WTC11 (cell line): ENCODE measurements around the gene RHBG. TPM values are rescaled to one million over a fixed set of nuclear protein-coding genes. Genes with fewer than 3 reads are reported as not detected.

Experiments used
- ATAC-seq: fragments of 200-7000 bp; cut with Tn5 transposase; 2 replicates; pipeline ENCODE4 v1.10.0; 2021; ENCODE audit warnings: mild to moderate bottlenecking, moderate library complexity
- CTCF ChIA-PET: fragments of 300-600 bp; sonication (Branson Sonifier 250); formaldehyde crosslinking; loops from one replicate; lab custom pipeline; 2021; ENCODE audit warnings: antibody characterized with exemption; lab: Charles Lee
- POLR2A ChIA-PET: fragments of 350-600 bp; sonication (Branson Sonifier 250); formaldehyde crosslinking; loops from one replicate; lab custom pipeline; 2021; ENCODE audit warnings: antibody characterized with exemption; lab: Charles Lee
- DNase-seq: peaks from one replicate; pipeline ENCODE4 v3.0.0; 2021; ENCODE audit warnings: low spot score
- H3K27ac Mint-ChIP-seq: 2 replicates; pipeline ENCODE4 v1.8.0; 2021; ENCODE audit warnings: mixed read lengths
- H3K27me3 Mint-ChIP-seq: 2 replicates; pipeline ENCODE4 v1.8.0; 2021; ENCODE audit warnings: low read depth, mild to moderate bottlenecking, moderate library complexity, mixed read lengths
- H3K36me3 Mint-ChIP-seq: 2 replicates; pipeline ENCODE4 v1.8.0; 2021; ENCODE audit warnings: mixed read lengths
- H3K4me1 Mint-ChIP-seq: 2 replicates; pipeline ENCODE4 v1.8.0; 2022; ENCODE audit warnings: mixed read lengths
- H3K4me3 Mint-ChIP-seq: 2 replicates; pipeline ENCODE4 v1.8.0; 2021; ENCODE audit warnings: mild to moderate bottlenecking, moderate library complexity, mixed read lengths
- H3K9me3 Mint-ChIP-seq: 2 replicates; pipeline ENCODE4 v1.8.0; 2021; ENCODE audit warnings: mixed read lengths
- CBFB ChIP-seq: sonication (generic); formaldehyde crosslinking; IDR thresholded peaks from 2 replicates; pipeline ENCODE4 v1.8.1; 2022; ENCODE audit warnings: mild to moderate bottlenecking, low read depth, missing genetic modification reagents
- CDX4 ChIP-seq: fragments of 250-450 bp; sonication (Bioruptor Pico); IDR thresholded peaks from 2 replicates; pipeline ENCODE4 v1.9.0; 2021; ENCODE audit warnings: moderate library complexity, mild to moderate bottlenecking, inconsistent platforms, borderline replicate concordance
- E2F1 ChIP-seq: sonication (generic); formaldehyde crosslinking; IDR thresholded peaks from 2 replicates; pipeline ENCODE4 v1.8.0; 2022; ENCODE audit warnings: mild to moderate bottlenecking, missing genetic modification reagents
- FOXJ3 ChIP-seq: sonication (generic); formaldehyde crosslinking; IDR thresholded peaks from 2 replicates; pipeline ENCODE4 v1.9.0; 2021; ENCODE audit warnings: missing genetic modification reagents, mild to moderate bottlenecking, borderline replicate concordance
- NR2C2 ChIP-seq: sonication (generic); formaldehyde crosslinking; IDR thresholded peaks from 2 replicates; pipeline ENCODE4 v1.8.0; 2022; ENCODE audit warnings: mild to moderate bottlenecking, missing genetic modification reagents
- PRDM15 ChIP-seq: sonication (generic); formaldehyde crosslinking; IDR thresholded peaks from 2 replicates; pipeline ENCODE4 v1.8.0; 2022; ENCODE audit warnings: missing genetic modification reagents
- RORB ChIP-seq: fragments of 250-450 bp; sonication (Bioruptor Pico); IDR thresholded peaks from 2 replicates; pipeline ENCODE4 v1.9.0; 2021; ENCODE audit warnings: mild to moderate bottlenecking
- SMAD3 ChIP-seq: sonication (generic); formaldehyde crosslinking; IDR thresholded peaks from 2 replicates; pipeline ENCODE4 v1.8.0; 2022; ENCODE audit warnings: missing genetic modification reagents, mild to moderate bottlenecking, borderline replicate concordance
- ZNF121 ChIP-seq: sonication (generic); formaldehyde crosslinking; IDR thresholded peaks from 2 replicates; pipeline ENCODE4 v1.8.0; 2023; ENCODE audit warnings: missing genetic modification reagents
- ZNF396 ChIP-seq: fragments of 250-450 bp; sonication (Bioruptor Pico); IDR thresholded peaks from 2 replicates; pipeline ENCODE4 v1.8.0; 2021; ENCODE audit warnings: mild to moderate bottlenecking, moderate library complexity, borderline replicate concordance
- ZNF532 ChIP-seq: fragments of 250-450 bp; sonication (Bioruptor Pico); IDR thresholded peaks from 2 replicates; pipeline ENCODE4 v1.9.0; 2021; ENCODE audit warnings: mild to moderate bottlenecking, borderline replicate concordance
- total RNA-seq: library from RNA; stranded (reverse); gene quantifications from 3 replicates; pipeline ENCODE4 v1.2.3, GENCODE V29; 2021
- TF ChIP-seq, protein P1 (sequence below): sonication (generic); formaldehyde crosslinking; IDR thresholded peaks from 2 replicates; pipeline ENCODE4 v1.8.0; 2023; ENCODE audit warnings: missing genetic modification reagents
- TF ChIP-seq, protein P2 (sequence below): sonication (generic); formaldehyde crosslinking; IDR thresholded peaks from 2 replicates; pipeline ENCODE4 v1.8.0; 2023; ENCODE audit warnings: mild to moderate bottlenecking, missing genetic modification reagents

The RHBG gene
- total RNA-seq, 1 experiment from 2014 or later, result 1.9 TPM

- TF ChIP-seq, protein P1, sequence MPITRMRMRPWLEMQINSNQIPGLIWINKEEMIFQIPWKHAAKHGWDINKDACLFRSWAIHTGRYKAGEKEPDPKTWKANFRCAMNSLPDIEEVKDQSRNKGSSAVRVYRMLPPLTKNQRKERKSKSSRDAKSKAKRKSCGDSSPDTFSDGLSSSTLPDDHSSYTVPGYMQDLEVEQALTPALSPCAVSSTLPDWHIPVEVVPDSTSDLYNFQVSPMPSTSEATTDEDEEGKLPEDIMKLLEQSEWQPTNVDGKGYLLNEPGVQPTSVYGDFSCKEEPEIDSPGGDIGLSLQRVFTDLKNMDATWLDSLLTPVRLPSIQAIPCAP, result no peak
- TF ChIP-seq FOXJ3, result no peak
These were observed 59.8 kb downstream of the RHBG start (continued) for GRCh38 chr1:156428746-156429288.

DNA sequence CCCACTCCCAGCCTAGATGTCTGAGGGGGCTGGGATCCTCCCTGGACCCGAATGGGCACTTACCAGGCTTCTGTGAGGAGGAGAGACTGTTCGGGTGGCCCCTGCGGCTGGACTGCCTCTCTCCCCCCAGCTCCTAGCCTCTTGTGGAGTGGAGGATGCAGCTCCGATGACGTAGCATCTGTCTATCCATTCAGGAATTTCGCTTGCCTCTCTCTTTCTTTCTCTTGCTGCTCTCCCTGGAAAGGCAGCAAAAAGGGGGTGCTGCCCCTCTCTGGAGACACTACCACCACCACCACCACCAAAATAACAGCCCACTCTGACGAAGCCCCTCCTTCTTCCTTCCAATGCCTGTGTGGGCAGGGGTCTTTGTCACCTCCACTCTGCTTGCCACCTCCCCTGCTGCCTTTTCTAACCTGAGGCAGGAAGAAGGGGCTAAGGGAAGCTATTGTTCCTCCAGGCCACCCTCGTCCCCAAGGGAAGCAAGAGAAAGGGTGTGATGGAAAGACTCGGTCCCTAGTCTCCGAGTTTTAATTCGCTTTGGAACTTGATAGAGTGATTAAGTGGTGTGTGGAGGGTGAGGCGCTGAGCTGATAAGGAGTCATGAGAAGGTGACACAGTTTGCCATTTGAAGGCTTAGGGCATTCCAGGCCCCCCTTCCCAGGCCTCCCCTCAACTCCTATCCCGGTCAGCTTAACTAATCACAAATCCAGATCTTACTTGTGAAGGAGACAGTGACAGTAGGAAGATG lies 60.5 kb downstream of the RHBG start:
- DNase-seq (no peak), ATAC-seq (peak; percentile 11)
- TF ChIP-seq PRDM15 (CRISPR knock-in tag) (0 out of 2 replicates have a peak, but pooled peaks have one; percentile 0), ZNF532 (no peak)
- Mint-ChIP-seq H3K27me3 (peaks cover 100% of the 10 kb centered on the region), H3K4me1 (peaks cover 46% of the 10 kb centered on the region), H3K9me3 (no peaks in the 10 kb centered on the region), H3K27ac (no peak overlapping the region), H3K36me3 (no peaks in the 10 kb centered on the region), H3K4me3 (peak overlapping the region; percentile 58)
- ChIA-PET CTCF (interaction anchor here (0.6 to 10.1 kb wide), 11 partner anchors 10 to 205 kb away, joined by 3 to 200 read pairs (median 5); no protein-coding TSS in a partner anchor), POLR2A (interaction anchor here (2.0 kb wide), 1 partner anchor 8 kb away, joined by 7 read pairs; no protein-coding TSS in a partner anchor)

DNA sequence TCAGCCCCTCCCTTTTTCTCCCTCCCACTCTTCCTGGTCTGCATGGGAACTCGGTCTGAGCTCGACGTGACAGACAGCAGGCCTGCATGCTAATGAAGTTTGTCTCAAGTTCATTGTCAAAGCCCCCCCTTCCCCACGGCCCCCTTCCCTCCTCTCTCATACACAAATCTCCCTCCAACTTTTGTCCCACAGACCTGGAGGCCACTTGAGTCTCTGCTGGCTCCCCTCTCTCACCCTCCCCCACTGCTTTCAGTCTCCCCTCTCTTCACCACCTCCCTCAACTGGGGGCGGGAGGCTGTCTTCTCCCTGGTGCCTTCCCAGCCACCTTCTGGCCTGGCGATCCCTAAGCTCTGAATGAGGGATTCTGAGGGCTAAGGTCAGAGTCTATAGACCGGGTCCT lies 61.3 kb downstream of the RHBG start:
- DNase-seq, result no peak
- H3K4me1 Mint-ChIP-seq, result peaks cover 50% of the 10 kb centered on the region
- H3K27me3 Mint-ChIP-seq, result peaks cover 100% of the 10 kb centered on the region
- H3K36me3 Mint-ChIP-seq, result peaks cover 3% of the 10 kb centered on the region
- POLR2A ChIA-PET, result interaction anchor here (2.0 kb wide), 1 partner anchor 9 kb away, joined by 7 read pairs; no protein-coding TSS in a partner anchor
- peak overlapping the region; percentile 45 for H3K4me3 Mint-ChIP-seq
- TF ChIP-seq RORB (CRISPR knock-in tag) (no peak), ZNF121 (CRISPR knock-in tag) (no peak), NR2C2 (CRISPR knock-in tag) (no peak), E2F1 (CRISPR knock-in tag) (no peak), ZNF396 (CRISPR knock-in tag) (no peak), CBFB (CRISPR knock-in tag) (no peak), SMAD3 (CRISPR knock-in tag) (no peak), CDX4 (CRISPR knock-in tag) (no peak)
- TF ChIP-seq, protein P2, sequence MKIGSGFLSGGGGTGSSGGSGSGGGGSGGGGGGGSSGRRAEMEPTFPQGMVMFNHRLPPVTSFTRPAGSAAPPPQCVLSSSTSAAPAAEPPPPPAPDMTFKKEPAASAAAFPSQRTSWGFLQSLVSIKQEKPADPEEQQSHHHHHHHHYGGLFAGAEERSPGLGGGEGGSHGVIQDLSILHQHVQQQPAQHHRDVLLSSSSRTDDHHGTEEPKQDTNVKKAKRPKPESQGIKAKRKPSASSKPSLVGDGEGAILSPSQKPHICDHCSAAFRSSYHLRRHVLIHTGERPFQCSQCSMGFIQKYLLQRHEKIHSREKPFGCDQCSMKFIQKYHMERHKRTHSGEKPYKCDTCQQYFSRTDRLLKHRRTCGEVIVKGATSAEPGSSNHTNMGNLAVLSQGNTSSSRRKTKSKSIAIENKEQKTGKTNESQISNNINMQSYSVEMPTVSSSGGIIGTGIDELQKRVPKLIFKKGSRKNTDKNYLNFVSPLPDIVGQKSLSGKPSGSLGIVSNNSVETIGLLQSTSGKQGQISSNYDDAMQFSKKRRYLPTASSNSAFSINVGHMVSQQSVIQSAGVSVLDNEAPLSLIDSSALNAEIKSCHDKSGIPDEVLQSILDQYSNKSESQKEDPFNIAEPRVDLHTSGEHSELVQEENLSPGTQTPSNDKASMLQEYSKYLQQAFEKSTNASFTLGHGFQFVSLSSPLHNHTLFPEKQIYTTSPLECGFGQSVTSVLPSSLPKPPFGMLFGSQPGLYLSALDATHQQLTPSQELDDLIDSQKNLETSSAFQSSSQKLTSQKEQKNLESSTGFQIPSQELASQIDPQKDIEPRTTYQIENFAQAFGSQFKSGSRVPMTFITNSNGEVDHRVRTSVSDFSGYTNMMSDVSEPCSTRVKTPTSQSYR (CRISPR knock-in tag), result no peak
- H3K9me3 Mint-ChIP-seq, result no peaks in the 10 kb centered on the region
- ATAC-seq, result peak; percentile 53
- H3K27ac Mint-ChIP-seq, result no peak overlapping the region
- CTCF ChIA-PET, result interaction anchor here (0.7 to 10.1 kb wide), 18 partner anchors 9 to 193 kb away, joined by 3 to 200 read pairs (median 4); no protein-coding TSS in a partner anchor
